ENCODE measurements around the gene LGMN.

DNA sequence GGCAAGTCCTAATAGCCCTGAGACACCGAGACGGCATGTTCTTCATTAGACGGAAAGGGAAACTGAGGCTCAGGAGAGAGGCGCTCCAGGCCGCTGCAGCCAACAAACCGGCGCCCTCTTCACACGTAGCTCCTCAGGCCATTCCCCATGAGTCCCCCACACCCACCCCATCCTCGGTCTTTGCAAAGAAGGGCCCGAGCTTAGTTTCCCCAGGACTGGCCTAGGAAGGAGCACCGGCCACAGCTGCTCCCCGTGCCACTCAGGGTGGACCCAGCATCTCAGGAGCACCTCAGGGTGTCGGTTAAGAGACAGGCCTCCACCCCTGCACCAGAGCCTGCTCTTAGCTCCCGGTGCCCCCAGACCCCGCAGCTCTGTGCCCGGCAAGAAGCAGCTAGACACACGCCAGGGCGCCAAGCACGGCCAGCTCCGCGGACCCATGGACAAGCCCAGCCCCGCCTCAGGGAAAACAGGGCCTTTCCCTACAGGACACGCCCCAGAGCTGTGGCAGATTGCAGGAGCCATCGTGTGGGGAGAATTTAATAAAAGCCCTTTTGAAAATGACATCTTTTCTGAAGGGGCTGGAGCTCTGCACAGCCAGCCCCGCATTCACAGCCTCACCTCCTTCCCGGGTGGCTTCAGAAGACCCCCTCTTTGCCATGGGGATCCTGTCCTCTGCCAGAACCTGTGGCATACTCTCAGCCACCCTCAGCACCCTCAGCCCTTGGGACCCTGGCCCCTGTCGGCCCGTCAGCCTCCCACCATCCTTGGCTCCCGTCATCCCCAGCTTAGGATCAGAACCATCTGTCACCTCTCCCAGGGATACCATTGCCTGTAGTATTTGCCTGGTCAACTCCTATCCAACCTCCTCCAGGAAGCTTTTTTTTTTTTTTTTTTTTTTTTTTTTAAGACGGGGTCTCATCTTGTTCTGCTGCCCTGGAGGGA, 59.7 kb downstream of the LGMN start:
- no peak for TF ChIP-seq EZH2 (IDR thresholded peaks at IDR 0.05; ENCODE audit: borderline replicate concordance, insufficient read depth, low read depth, low read length, poor library complexity, severe bottlenecking)
- TF ChIP-seq, protein P1, sequence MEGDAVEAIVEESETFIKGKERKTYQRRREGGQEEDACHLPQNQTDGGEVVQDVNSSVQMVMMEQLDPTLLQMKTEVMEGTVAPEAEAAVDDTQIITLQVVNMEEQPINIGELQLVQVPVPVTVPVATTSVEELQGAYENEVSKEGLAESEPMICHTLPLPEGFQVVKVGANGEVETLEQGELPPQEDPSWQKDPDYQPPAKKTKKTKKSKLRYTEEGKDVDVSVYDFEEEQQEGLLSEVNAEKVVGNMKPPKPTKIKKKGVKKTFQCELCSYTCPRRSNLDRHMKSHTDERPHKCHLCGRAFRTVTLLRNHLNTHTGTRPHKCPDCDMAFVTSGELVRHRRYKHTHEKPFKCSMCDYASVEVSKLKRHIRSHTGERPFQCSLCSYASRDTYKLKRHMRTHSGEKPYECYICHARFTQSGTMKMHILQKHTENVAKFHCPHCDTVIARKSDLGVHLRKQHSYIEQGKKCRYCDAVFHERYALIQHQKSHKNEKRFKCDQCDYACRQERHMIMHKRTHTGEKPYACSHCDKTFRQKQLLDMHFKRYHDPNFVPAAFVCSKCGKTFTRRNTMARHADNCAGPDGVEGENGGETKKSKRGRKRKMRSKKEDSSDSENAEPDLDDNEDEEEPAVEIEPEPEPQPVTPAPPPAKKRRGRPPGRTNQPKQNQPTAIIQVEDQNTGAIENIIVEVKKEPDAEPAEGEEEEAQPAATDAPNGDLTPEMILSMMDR (IDR thresholded peaks at IDR 0.05): no peak

Measured in B cell (primary cell).